Spleen (tissue), 7 donors: ENCODE data around the gene C10orf53.

Experiments
- CTCF ChIP-seq, 11 experiments: fragments of 200-600 bp in 7 of 11; fragments of 450-650 bp in 4 of 11; sonication (generic) in 4 of 11; IDR thresholded peaks in 8 of 11; conservative IDR thresholded peaks in 3 of 11; 1 replicate in 7 of 11; 2 replicates in 4 of 11; pipeline versions ENCODE4 v1.4.0 to v1.8.0; 2016 to 2021; ENCODE audit warnings: antibody characterized with exemption in 11 of 11, inconsistent platforms in 4 of 11, mild to moderate bottlenecking in 1 of 11
- POLR2A ChIP-seq, 3 donors: fragments of 450-650 bp; IDR thresholded peaks; one replicate each; pipeline ENCODE4 v1.5.1; 2017; ENCODE audit warnings: antibody characterized with exemption in 3 of 3, mild to moderate bottlenecking in 1 of 3
- POLR2AphosphoS5 ChIP-seq, 3 donors: sonication (generic); formaldehyde crosslinking; IDR thresholded peaks; one replicate each; pipeline ENCODE4 v1.5.1; 2017; ENCODE audit warnings: antibody characterized with exemption in 3 of 3
- donor health status: DM: no; HTN: no; CAD: no; lungs with moderate emphysema.
- donor health status: DM: no; HTN: no; CAD: no.
- donor health status: DM: no; HTN: no; CAD: no.

DNA sequence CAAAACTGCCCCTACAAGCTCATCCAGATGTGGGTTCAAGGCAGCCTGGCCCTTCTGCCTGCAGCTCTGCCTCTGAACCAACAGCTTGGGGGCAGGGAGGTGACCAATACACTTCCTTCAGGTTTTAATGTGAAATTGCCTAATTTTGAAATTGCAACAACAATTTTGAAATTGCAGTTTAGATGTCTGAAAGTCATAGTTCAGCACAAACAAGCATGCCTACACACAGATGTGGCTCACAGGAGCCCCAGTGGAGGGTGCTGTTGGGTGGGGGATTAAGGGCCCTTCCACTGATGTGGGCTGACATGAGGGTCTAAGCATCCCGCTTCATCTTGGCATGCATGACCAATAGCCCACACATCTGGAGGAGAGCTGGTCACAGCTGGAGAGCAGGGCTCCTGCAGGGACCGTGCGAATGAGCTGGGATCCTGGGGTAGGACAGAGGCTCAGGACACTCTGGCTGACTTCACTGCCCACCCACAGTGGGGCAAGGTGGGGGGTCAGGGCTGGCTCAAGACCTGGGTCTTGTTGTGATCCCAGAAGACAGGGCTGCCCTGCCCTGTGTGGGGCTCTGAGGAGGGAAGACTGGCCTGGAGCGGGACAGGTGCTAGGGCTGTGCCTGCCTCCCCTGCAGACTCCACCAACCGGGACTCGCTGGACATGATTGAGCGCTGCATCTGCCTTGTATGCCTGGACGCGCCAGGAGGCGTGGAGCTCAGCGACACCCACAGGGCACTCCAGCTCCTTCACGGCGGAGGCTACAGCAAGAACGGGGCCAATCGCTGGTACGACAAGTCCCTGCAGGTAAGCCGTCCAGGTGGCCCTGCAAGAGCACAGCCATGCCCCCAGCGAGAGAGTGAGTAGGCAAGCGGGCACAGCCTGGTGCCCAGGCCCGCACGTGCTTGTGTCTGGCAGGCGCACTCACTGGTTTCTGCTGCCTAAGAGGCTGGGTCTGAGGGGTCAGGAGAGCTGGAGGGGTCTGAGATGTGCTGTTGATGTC lies 33.3 kb upstream of the C10orf53 start:
- no peak for TF ChIP-seq CTCF (IDR thresholded peaks at IDR 0.05 in 8 of 11, conservative IDR thresholded peaks at IDR 0.05 in 3 of 11)
- TF ChIP-seq POLR2AphosphoS5 (IDR thresholded peaks at IDR 0.05) = no peak
- TF ChIP-seq POLR2A (IDR thresholded peaks at IDR 0.05) = no peak
